Karpas-422 (cell line): ENCODE data around the gene ATG10. TPM values are rescaled to one million over a fixed set of nuclear protein-coding genes. Genes with fewer than 3 reads are reported as not detected.

Experiments
- DNase-seq: peaks from one replicate; pipeline ENCODE4 v3.0.0-alpha.2; 2015
- H2AFZ ChIP-seq: fragments of 200-600 bp; sonication (generic); 2 replicates; pipeline ENCODE4 v1.6.1; 2014; ENCODE audit warnings: antibody characterized with exemption, low read length, mixed read lengths
- H3K27ac ChIP-seq: fragments of 200-600 bp; sonication (generic); 2 replicates; pipeline ENCODE4 v1.5.1; 2014; ENCODE audit warnings: mild to moderate bottlenecking, low read length, moderate library complexity
- H3K27me3 ChIP-seq: fragments of 200-600 bp; sonication (generic); 2 replicates; pipeline ENCODE4 v1.6.1; 2014; ENCODE audit warnings: low read length, mixed read lengths
- H3K36me3 ChIP-seq: fragments of 200-600 bp; sonication (generic); 2 replicates; pipeline ENCODE4 v1.6.1; 2014; ENCODE audit warnings: low read length, mixed read lengths; ENCODE audit not compliant: insufficient read depth
- H3K4me1 ChIP-seq: fragments of 200-600 bp; sonication (generic); 2 replicates; pipeline ENCODE4 v1.6.1; 2014; ENCODE audit warnings: mild to moderate bottlenecking, low read length, mixed read lengths
- H3K4me2 ChIP-seq: fragments of 200-600 bp; sonication (generic); 2 replicates; pipeline ENCODE4 v1.6.1; 2014; ENCODE audit warnings: low read length, low read depth, mild to moderate bottlenecking; ENCODE audit not compliant: poor library complexity, severe bottlenecking
- H3K4me3 ChIP-seq: fragments of 200-600 bp; sonication (generic); 2 replicates; pipeline ENCODE4 v1.5.1; 2014; ENCODE audit warnings: mild to moderate bottlenecking, antibody characterized with exemption, low read length, mixed read lengths
- H3K79me2 ChIP-seq: fragments of 200-600 bp; sonication (generic); 2 replicates; pipeline ENCODE4 v1.6.1; 2014; ENCODE audit warnings: mild to moderate bottlenecking, low read length, mixed read lengths
- H3K9ac ChIP-seq: fragments of 200-600 bp; sonication (generic); 2 replicates; pipeline ENCODE4 v1.6.0; 2014; ENCODE audit warnings: low read length
- H3K9me2 ChIP-seq: fragments of 200-600 bp; sonication (generic), shearing (Covaris generic); replicated peaks from 2 replicates; pipeline ENCODE4 v1.6.0; 2014; ENCODE audit warnings: mild to moderate bottlenecking, low read length, moderate library complexity; ENCODE audit not compliant: insufficient read depth
- H3K9me3 ChIP-seq: fragments of 300-700, 200-600 bp; sonication (generic); 2 replicates; pipeline ENCODE4 v1.6.1; 2014; ENCODE audit warnings: low read length, mixed read lengths
- H4K20me1 ChIP-seq: fragments of 200-600 bp; sonication (generic); 2 replicates; pipeline ENCODE4 v1.6.1; 2014; ENCODE audit warnings: mild to moderate bottlenecking, antibody characterized with exemption, low read length, low read depth; ENCODE audit not compliant: insufficient read depth
- total RNA-seq: library from RNA; depleted of rRNA; stranded (reverse); fragments of >200 nt; shearing (Covaris generic); gene quantifications from 2 replicates; pipeline ENCODE4 v1.2.3, GENCODE V29; 2014; ENCODE audit warnings: low replicate concordance

Gene ATG10
- total RNA-seq, 1 experiment from 2014 or later = 16.8 TPM

GRCh38 chr5:82155305-82155704 lies 183.5 kb downstream of the ATG10 start:
- H4K20me1 ChIP-seq = no peaks in the 10 kb centered on the region
- DNase-seq = no peak
- H3K4me3 ChIP-seq = no peak overlapping the region
- H3K27me3 ChIP-seq = no peaks in the 10 kb centered on the region
- H3K9ac ChIP-seq = no peak overlapping the region
- no peaks in the 10 kb centered on the region for H3K9me2 ChIP-seq
- no peak overlapping the region for H3K4me2 ChIP-seq
- no peaks in the 10 kb centered on the region for H3K9me3 ChIP-seq
- H3K4me1 ChIP-seq = peaks cover 18% of the 10 kb centered on the region
- no peaks in the 10 kb centered on the region for H3K36me3 ChIP-seq
- no peak overlapping the region for H3K27ac ChIP-seq
- H3K79me2 ChIP-seq = peaks cover 23% of the 10 kb centered on the region
- no peak overlapping the region for H2AFZ ChIP-seq

- no peaks in the 10 kb centered on the region for H3K36me3 ChIP-seq
- no peaks in the 10 kb centered on the region for H3K27me3 ChIP-seq
- no peaks in the 10 kb centered on the region for H3K9me2 ChIP-seq
- no peaks in the 10 kb centered on the region for H4K20me1 ChIP-seq
- DNase-seq = no peak
- H3K4me3 ChIP-seq = no peak overlapping the region
- H3K4me1 ChIP-seq = peaks cover 13% of the 10 kb centered on the region
- peaks cover 24% of the 10 kb centered on the region for H3K79me2 ChIP-seq
- H3K27ac ChIP-seq = no peak overlapping the region
- H2AFZ ChIP-seq = no peak overlapping the region
- H3K9ac ChIP-seq = no peak overlapping the region
- no peaks in the 10 kb centered on the region for H3K9me3 ChIP-seq
- H3K4me2 ChIP-seq = no peak overlapping the region
Observed at GRCh38 chr5:82156874-82157273, 185.1 kb downstream of the ATG10 start.

- Histone ChIP-seq H3K36me3 (no peaks in the 10 kb centered on the region), H3K9me3 (no peaks in the 10 kb centered on the region), H4K20me1 (no peaks in the 10 kb centered on the region), H3K9me2 (no peaks in the 10 kb centered on the region), H2AFZ (no peak overlapping the region), H3K4me3 (no peak overlapping the region), H3K4me2 (no peak overlapping the region), H3K27me3 (no peaks in the 10 kb centered on the region), H3K9ac (no peak overlapping the region), H3K27ac (no peak overlapping the region), H3K79me2 (peaks cover 23% of the 10 kb centered on the region), H3K4me1 (peaks cover 14% of the 10 kb centered on the region)
- no peak for DNase-seq
Observed at GRCh38 chr5:82158755-82159413, 187.1 kb downstream of the ATG10 start.

- peaks cover 33% of the 10 kb centered on the region for H3K4me1 ChIP-seq
- H3K4me2 ChIP-seq = no peak overlapping the region
- DNase-seq = no peak
- no peak overlapping the region for H3K27ac ChIP-seq
- H3K9me2 ChIP-seq = no peaks in the 10 kb centered on the region
- H3K79me2 ChIP-seq = peaks cover 18% of the 10 kb centered on the region
- no peaks in the 10 kb centered on the region for H3K9me3 ChIP-seq
- no peaks in the 10 kb centered on the region for H3K36me3 ChIP-seq
- no peaks in the 10 kb centered on the region for H3K27me3 ChIP-seq
- H3K9ac ChIP-seq = no peak overlapping the region
- H4K20me1 ChIP-seq = no peaks in the 10 kb centered on the region
- H3K4me3 ChIP-seq = no peak overlapping the region
- no peak overlapping the region for H2AFZ ChIP-seq
Observed at GRCh38 chr5:82160948-82161347, 189.1 kb downstream of the ATG10 start.

GRCh38 chr5:82162573-82162972 lies 190.8 kb downstream of the ATG10 start:
- no peaks in the 10 kb centered on the region for H4K20me1 ChIP-seq
- no peak overlapping the region for H3K4me3 ChIP-seq
- no peaks in the 10 kb centered on the region for H3K9me3 ChIP-seq
- no peaks in the 10 kb centered on the region for H3K36me3 ChIP-seq
- no peak overlapping the region for H3K27ac ChIP-seq
- H3K9me2 ChIP-seq = no peaks in the 10 kb centered on the region
- no peak overlapping the region for H3K4me2 ChIP-seq
- H3K4me1 ChIP-seq = peaks cover 50% of the 10 kb centered on the region
- H3K79me2 ChIP-seq = peaks cover 18% of the 10 kb centered on the region
- H3K9ac ChIP-seq = no peak overlapping the region
- DNase-seq = no peak
- H2AFZ ChIP-seq = no peak overlapping the region
- H3K27me3 ChIP-seq = no peaks in the 10 kb centered on the region

- no peak overlapping the region for H3K4me2 ChIP-seq
- DNase-seq = no peak
- H2AFZ ChIP-seq = no peak overlapping the region
- H3K27me3 ChIP-seq = no peaks in the 10 kb centered on the region
- no peaks in the 10 kb centered on the region for H3K9me2 ChIP-seq
- H3K4me1 ChIP-seq = peaks cover 55% of the 10 kb centered on the region
- no peak overlapping the region for H3K4me3 ChIP-seq
- H3K36me3 ChIP-seq = no peaks in the 10 kb centered on the region
- no peaks in the 10 kb centered on the region for H3K9me3 ChIP-seq
- no peak overlapping the region for H3K9ac ChIP-seq
- peaks cover 18% of the 10 kb centered on the region for H3K79me2 ChIP-seq
- no peak overlapping the region for H3K27ac ChIP-seq
- no peaks in the 10 kb centered on the region for H4K20me1 ChIP-seq
Observed at GRCh38 chr5:82163452-82164175, 191.8 kb downstream of the ATG10 start.

- peaks cover 15% of the 10 kb centered on the region for H3K79me2 ChIP-seq
- no peaks in the 10 kb centered on the region for H3K9me3 ChIP-seq
- no peaks in the 10 kb centered on the region for H3K36me3 ChIP-seq
- H3K4me1 ChIP-seq = peaks cover 62% of the 10 kb centered on the region
- H4K20me1 ChIP-seq = no peaks in the 10 kb centered on the region
- no peak for DNase-seq
- no peaks in the 10 kb centered on the region for H3K27me3 ChIP-seq
- H2AFZ ChIP-seq = no peak overlapping the region
- H3K9me2 ChIP-seq = no peaks in the 10 kb centered on the region
- H3K4me3 ChIP-seq = no peak overlapping the region
- no peak overlapping the region for H3K9ac ChIP-seq
- H3K27ac ChIP-seq = peak overlapping the region; percentile 44; the same call in 1 of the 2 replicates
- no peak overlapping the region for H3K4me2 ChIP-seq
Observed at GRCh38 chr5:82164176-82164976, 192.6 kb downstream of the ATG10 start.
